Measurements from ENCODE around the gene SYCE3. TPM values are rescaled to one million over a fixed set of nuclear protein-coding genes. Genes with fewer than 3 reads are reported as not detected.

The SYCE3 gene
- total RNA-seq, 1 donor, result not detected

DNA sequence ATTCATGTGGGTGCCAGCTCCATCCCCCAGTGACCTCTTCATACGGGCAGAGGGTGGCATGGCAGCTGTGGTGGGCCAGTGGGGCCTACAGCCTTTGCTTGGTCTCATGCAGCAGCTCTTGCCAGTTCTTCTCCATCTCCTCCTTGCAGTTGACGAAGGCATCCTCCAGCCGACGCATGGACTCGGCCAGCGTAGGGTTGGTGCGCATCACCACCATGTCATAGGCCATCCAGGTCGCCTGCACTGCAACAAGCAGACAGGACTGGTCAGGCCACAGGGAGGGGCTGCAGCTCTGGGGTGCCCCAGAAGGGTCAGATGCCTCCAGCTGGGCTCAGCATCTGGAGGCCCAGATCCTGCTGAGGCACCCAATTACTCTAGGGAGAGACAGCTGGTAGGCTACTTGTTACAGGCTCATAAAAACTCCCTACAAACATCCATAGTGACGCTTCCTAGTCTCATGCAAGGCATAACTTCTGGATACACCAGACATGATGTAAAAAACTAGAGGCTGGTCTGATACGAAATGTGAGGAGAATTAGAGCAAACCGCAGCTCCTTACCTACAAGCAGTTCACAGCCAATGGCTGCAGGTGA is 11.5 kb downstream of the SYCE3 start:
- H3K4me3 ChIP-seq (ENCODE audit: insufficient read depth, low read length), result no peak overlapping the region
- no peaks in the 10 kb centered on the region for H3K4me1 ChIP-seq (ENCODE audit: insufficient read depth, low read length)
- H3K27me3 ChIP-seq (ENCODE audit: insufficient read depth, low read length), result peaks cover 39% of the 10 kb centered on the region
- H4K20me1 ChIP-seq (ENCODE audit: insufficient read depth, low read length), result no peaks in the 10 kb centered on the region
- peak; percentile 62 for DNase-seq (ENCODE audit: insufficient read length, low spot score, missing footprints)
- H3K4me2 ChIP-seq (ENCODE audit: insufficient read depth, low read length), result no peak overlapping the region
- H3K27ac ChIP-seq (ENCODE audit: low read depth, low read length), result no peak overlapping the region
- no peak overlapping the region for H2AFZ ChIP-seq (ENCODE audit: low read length)
- TF ChIP-seq, protein P1, sequence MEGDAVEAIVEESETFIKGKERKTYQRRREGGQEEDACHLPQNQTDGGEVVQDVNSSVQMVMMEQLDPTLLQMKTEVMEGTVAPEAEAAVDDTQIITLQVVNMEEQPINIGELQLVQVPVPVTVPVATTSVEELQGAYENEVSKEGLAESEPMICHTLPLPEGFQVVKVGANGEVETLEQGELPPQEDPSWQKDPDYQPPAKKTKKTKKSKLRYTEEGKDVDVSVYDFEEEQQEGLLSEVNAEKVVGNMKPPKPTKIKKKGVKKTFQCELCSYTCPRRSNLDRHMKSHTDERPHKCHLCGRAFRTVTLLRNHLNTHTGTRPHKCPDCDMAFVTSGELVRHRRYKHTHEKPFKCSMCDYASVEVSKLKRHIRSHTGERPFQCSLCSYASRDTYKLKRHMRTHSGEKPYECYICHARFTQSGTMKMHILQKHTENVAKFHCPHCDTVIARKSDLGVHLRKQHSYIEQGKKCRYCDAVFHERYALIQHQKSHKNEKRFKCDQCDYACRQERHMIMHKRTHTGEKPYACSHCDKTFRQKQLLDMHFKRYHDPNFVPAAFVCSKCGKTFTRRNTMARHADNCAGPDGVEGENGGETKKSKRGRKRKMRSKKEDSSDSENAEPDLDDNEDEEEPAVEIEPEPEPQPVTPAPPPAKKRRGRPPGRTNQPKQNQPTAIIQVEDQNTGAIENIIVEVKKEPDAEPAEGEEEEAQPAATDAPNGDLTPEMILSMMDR (IDR thresholded peaks at IDR 0.05; ENCODE audit: extremely low read depth, low read depth, low read length), result no peak
- no peaks in the 10 kb centered on the region for H3K79me2 ChIP-seq (ENCODE audit: insufficient read depth, low read length)
- H3K36me3 ChIP-seq (ENCODE audit: insufficient read depth, low read length), result no peaks in the 10 kb centered on the region
- H3K9me3 ChIP-seq (ENCODE audit: low read depth, low read length), result no peaks in the 10 kb centered on the region

DNA sequence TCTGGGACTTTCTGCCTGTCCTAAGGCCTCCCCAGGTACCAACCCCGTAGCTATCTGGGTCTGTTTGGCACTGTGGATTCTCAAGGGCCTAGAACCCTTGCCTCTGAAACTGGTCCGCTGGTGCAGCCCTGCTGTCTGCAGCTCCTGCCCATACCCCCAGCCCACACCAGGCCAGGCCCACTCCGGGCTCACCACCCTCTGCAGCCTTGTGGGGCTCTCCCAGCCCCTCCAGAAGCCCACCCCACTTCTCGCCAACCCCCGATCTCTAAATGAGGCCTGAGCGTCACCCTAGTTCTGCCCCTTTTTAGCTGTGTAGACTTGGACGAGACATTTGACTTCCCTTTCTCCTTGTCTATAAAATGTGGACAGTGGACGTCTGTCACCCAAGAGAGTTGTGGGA is 12.3 kb downstream of the SYCE3 start:
- Histone ChIP-seq H3K27me3 (ENCODE audit: insufficient read depth, low read length) (peaks cover 46% of the 10 kb centered on the region), H4K20me1 (ENCODE audit: insufficient read depth, low read length) (no peaks in the 10 kb centered on the region)
- peak; percentile 66 for DNase-seq (ENCODE audit: insufficient read length, low spot score, missing footprints)

DNA sequence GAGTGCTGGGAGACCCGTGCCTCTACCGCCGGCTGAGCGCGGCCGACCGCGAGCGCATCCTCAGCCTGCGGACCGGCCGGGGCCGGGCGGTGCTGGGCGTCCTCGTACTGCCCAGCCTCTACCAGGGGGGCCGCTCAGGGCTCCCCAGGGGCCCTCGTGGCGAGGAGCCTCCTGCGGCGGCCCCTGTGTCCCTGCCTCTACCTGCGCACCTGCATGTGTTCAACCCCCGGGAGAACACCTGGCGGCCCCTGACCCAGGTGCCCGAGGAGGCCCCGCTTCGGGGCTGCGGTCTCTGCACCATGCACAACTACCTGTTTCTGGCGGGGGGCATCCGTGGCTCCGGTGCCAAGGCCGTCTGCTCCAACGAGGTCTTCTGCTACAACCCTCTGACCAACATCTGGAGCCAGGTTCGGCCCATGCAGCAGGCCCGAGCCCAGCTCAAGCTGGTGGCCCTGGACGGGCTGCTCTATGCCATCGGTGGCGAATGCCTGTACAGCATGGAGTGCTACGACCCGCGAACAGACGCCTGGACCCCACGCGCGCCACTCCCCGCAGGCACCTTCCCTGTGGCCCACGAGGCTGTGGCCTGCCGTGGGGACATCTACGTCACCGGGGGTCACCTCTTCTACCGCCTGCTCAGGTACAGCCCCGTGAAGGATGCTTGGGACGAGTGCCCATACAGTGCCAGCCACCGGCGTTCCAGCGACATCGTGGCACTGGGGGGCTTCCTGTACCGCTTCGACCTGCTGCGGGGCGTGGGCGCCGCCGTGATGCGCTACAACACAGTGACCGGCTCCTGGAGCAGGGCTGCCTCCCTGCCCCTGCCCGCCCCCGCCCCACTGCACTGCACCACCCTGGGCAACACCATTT is 13.6 kb downstream of the SYCE3 start:
- Histone ChIP-seq H3K27ac (ENCODE audit: low read depth, low read length) (no peak overlapping the region), H4K20me1 (ENCODE audit: insufficient read depth, low read length) (no peaks in the 10 kb centered on the region), H3K4me2 (ENCODE audit: insufficient read depth, low read length) (no peak overlapping the region), H3K4me3 (ENCODE audit: insufficient read depth, low read length) (no peak overlapping the region), H3K9me3 (ENCODE audit: low read depth, low read length) (no peaks in the 10 kb centered on the region), H2AFZ (ENCODE audit: low read length) (no peak overlapping the region), H3K4me1 (ENCODE audit: insufficient read depth, low read length) (no peaks in the 10 kb centered on the region), H3K36me3 (ENCODE audit: insufficient read depth, low read length) (no peaks in the 10 kb centered on the region), H3K27me3 (ENCODE audit: insufficient read depth, low read length) (peaks cover 53% of the 10 kb centered on the region), H3K79me2 (ENCODE audit: insufficient read depth, low read length) (no peaks in the 10 kb centered on the region)
- TF ChIP-seq, protein P1 (IDR thresholded peaks at IDR 0.05; ENCODE audit: extremely low read depth, low read depth, low read length), result no peak
- peak; percentile 86 for DNase-seq (ENCODE audit: insufficient read length, low spot score, missing footprints)

More for the DNA sequence above, 12.3 kb downstream of the SYCE3 start:
- Histone ChIP-seq H3K27ac (ENCODE audit: low read depth, low read length) (no peak overlapping the region), H3K4me1 (ENCODE audit: insufficient read depth, low read length) (no peaks in the 10 kb centered on the region), H3K4me2 (ENCODE audit: insufficient read depth, low read length) (no peak overlapping the region), H3K79me2 (ENCODE audit: insufficient read depth, low read length) (no peaks in the 10 kb centered on the region), H3K36me3 (ENCODE audit: insufficient read depth, low read length) (no peaks in the 10 kb centered on the region), H3K4me3 (ENCODE audit: insufficient read depth, low read length) (no peak overlapping the region), H3K9me3 (ENCODE audit: low read depth, low read length) (no peaks in the 10 kb centered on the region), H2AFZ (ENCODE audit: low read length) (no peak overlapping the region)
- TF ChIP-seq, protein P1 (IDR thresholded peaks at IDR 0.05; ENCODE audit: extremely low read depth, low read depth, low read length), result no peak
